GM12878 (cell line): ENCODE data around the gene ARHGAP1.

Experiments
- ATF3 ChIP-seq: IDR thresholded peaks from 2 replicates; pipeline ENCODE4 v1.6.1; 2011; ENCODE audit warnings: low read depth, mild to moderate bottlenecking, low read length, moderate library complexity, borderline replicate concordance; ENCODE audit errors: extremely low read depth
- CREM ChIP-seq: IDR thresholded peaks from 2 replicates; pipeline ENCODE4 v1.6.1; 2014; ENCODE audit warnings: antibody characterized with exemption, low read depth
- MYC ChIP-seq: IDR thresholded peaks from 2 replicates; pipeline ENCODE4 v1.6.1; 2011; ENCODE audit warnings: mild to moderate bottlenecking, low read length, moderate library complexity, inconsistent platforms; ENCODE audit not compliant: insufficient read depth, insufficient replicate concordance, insufficient read length, severe bottlenecking
- POLR2A ChIP-seq: IDR thresholded peaks from 2 replicates; pipeline ENCODE4 v1.6.1; 2011; ENCODE audit warnings: low read depth, mild to moderate bottlenecking, low read length
- PRDM15 ChIP-seq: fragments of 450-650 bp; formaldehyde crosslinking; IDR thresholded peaks from 2 replicates; pipeline ENCODE4 v1.4.0; 2020; ENCODE audit warnings: mild to moderate bottlenecking, moderate library complexity
- USF1 ChIP-seq: IDR thresholded peaks from 2 replicates; pipeline ENCODE4 v1.6.1; 2011; ENCODE audit warnings: borderline replicate concordance, low read depth, mild to moderate bottlenecking, moderate library complexity, mixed read lengths, low read length; ENCODE audit not compliant: insufficient read depth; ENCODE audit errors: extremely low read length
- WRNIP1 ChIP-seq: IDR thresholded peaks from 2 replicates; pipeline ENCODE4 v1.6.1; 2011; ENCODE audit warnings: low read depth, low read length, improper control_type of control experiment, borderline replicate concordance

GRCh38 chr11:46668480-46669085, 31.8 kb downstream of the ARHGAP1 start:
- TF ChIP-seq CREM = no peak
- no peak for TF ChIP-seq PRDM15 (CRISPR knock-in tag)
- no peak for TF ChIP-seq USF1
- no peak for TF ChIP-seq WRNIP1
- no peak for TF ChIP-seq POLR2A
- TF ChIP-seq ATF3 = no peak
- no peak for TF ChIP-seq MYC
